HG03060 (cell line): ENCODE measurements around the gene ENTHD1.

Experiments
- ATAC-seq: cut with Tn5 transposase; IDR thresholded peaks from one replicate; pipeline ENCODE4 v1.9.1; 2021; ENCODE audit warnings: low read depth, moderate number of reproducible peaks; ENCODE audit not compliant: unreplicated experiment

The ENTHD1 gene

DNA sequence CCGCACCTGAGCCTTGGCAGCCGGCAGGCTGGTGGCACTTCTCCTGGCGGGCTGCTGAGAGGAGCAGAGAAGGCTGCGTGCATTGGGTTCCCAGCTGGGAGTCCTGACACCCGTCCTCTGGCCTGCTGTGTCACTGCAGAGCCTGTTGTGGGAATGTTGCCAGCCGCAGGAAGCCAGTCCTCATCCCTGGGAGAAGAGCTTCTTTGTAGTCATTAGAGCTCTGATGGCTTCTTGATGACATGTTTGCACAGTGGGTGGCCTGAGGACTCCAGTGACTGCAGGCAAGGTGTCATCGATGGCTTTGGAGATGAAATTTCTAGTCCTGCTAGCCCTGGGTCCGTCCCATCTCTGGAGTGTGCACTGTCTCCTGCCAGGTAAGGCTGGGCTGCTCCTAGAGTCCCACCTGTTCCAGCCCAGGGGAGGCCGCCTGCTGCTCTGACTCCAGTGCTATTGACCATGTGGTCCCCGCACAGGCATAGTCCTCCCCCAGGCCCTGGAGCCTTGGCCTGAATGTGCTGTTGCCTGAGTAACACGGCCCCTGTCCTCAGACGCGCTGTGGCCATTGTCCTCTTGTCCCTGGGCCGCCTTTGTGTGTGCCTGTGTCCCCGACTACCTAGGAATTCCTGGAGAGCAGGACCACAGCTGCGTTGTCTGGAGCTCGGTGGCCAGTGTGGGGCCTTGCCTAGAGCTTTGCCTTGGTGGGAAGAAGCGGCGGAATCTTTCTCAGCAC is 193.8 kb downstream of the ENTHD1 start:
- no peak for ATAC-seq

DNA sequence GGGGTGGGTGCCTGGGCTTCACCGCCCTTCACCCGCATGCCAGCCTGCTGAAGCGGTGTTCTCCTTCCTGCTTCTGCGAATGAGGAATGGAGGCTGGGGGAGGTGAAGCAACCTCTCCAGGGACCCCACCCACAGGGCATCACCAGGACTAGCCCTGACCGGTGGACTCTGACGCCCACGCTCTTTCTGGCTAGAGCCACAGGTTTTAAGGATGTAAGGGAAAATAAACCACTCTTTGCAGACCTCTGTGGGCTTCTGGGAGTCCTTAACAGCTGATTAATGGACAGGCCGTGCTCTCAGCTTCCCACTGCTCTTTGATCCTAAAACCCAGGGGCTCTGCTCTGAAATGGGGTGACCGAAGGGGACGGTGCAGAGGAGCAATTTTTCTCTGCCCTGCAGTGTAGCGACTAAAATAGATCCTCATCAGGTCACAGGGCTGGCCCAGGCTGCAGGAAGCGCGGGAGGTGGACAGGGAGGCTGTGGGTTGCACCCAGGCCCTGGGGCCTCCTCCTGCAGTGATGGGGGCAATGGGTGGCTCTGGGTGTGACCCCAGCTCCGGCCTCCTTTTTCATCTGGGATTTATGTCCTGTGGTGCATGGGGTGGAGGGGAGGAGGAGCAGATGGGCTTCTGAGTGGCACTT is 195.7 kb downstream of the ENTHD1 start:
- no peak for ATAC-seq

DNA sequence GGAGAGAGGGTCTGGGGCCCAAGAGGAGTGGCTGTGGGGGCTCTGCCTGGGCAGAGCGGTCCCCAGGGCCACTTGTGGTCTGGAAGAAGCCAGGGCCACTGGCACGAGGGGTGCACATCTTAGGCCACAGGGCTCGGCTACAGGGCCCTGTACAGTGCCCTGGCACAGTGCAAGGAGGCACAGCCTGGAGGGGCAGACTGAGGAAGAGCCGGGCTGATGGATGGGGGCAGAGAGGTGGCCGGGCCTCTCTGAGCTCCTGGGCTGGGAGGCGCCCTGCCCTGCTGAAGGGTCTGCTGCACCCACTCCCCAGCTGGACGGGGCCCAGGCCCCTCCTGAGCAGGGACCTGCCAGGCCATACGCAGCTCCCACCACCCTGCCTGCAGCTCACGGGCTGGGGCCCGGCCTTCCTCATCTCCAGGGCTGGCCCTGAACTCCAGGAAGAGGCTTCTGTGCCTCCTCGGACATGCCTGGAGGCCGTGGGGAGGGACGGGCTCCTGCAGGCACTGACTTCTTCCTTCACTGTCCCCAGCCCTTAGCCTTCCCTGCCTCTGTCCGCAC is 199.5 kb downstream of the ENTHD1 start:
- ATAC-seq: no peak
